GM21367 (cell line): Measurements from ENCODE around the gene PLEKHH3.

Experiments used
- ATAC-seq: cut with Tn5 transposase; IDR thresholded peaks from one replicate; pipeline ENCODE4 v1.9.1; 2021; ENCODE audit not compliant: unreplicated experiment

PLEKHH3 gene

DNA sequence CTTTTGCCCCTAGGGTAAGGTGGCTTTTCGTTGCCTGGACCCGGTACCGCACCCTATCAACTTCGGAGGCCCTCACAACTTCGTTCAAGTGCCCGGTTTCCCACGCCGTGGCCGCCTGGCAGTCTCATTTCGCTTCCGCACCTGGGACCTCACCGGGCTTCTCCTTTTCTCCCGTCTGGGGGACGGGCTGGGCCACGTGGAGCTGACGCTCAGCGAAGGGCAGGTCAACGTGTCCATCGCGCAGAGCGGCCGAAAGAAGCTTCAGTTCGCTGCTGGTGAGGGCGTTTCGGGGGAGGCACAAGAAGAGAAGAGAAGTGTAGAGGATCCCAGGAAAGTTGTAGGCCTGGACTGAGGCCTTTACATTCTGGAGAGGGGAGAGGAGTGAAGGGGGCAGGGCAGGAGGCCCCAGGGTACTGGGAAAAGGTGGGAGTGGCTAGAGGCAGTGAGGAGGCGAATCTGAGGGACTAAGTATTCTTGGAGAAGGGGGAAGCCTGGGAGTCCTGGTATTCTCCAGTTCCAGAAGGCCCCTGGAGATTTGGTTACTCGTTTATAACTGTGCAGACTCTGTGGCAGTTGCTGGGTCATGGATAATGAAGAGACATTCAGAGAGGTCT is 11.0 kb upstream of the PLEKHH3 start:
- no peak for ATAC-seq

DNA sequence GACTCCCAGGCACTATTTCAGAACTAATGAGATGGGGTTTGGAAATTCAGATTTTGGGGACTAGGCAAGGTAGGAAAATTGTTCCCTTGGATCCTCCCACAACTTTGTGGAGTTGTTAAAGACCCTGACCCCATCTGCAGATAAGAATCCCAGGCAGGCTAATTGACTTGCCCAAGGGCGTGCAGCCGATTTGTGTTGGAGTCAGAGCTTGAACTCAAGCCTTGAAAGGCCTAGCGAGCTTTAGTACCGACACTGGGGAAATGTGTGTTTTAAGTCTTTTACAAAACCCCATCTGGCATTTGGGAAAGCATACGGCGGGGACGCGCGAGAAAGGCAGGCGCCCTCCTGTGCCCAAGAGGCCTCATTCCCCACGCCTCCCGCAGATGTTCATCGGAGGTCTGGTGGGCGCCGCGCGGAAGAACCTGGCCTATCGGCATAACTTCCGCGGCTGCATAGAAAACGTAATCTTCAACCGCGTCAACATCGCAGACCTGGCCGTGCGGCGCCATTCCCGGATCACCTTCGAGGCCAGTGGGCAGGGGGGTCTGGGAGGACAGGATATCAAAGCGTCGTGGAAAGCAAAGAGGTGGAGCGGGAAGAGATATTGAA is 9.8 kb upstream of the PLEKHH3 start:
- no peak for ATAC-seq

DNA sequence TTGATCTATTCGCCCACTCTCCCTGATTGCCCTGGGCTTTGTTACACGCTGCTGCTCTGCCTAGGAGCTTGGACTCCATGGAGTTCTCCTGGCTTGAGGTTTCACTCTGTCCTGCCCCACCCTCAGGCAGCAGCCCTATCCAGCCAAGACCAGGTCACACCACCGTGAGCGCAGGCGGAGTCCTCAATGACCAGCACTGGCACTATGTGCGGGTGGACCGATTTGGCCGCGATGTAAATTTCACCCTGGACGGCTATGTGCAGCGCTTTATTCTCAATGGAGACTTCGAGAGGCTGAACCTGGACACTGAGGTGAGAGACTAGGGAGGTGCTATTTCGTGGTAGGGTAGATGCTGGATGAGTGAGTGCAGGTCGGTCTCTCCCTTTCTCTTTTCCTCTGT is 9.0 kb upstream of the PLEKHH3 start:
- no peak for ATAC-seq

DNA sequence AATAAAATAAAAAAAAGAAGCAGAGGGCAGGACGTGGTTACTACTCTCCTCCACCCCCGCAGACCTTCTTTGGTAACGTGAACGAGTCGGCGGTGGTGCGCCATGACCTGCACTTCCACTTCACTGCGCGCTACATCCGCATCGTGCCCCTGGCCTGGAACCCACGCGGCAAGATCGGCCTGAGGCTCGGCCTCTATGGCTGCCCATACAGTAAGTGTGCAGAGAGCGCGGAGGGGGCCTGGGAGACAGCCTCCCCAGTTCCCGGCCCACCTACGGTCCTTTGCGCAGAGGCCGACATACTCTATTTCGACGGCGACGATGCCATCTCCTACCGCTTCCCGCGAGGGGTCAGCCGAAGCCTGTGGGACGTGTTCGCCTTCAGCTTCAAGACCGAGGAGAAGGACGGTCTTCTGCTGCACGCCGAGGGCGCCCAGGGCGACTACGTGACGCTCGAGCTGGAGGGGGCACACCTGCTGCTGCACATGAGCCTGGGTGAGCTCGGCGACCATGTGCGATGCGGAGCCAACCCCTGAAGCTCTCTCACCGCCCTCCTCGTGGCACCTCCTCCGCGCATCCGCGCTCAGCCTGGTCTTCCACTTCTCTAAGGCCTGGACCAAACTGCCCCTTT is 8.2 kb upstream of the PLEKHH3 start:
- no peak for ATAC-seq

DNA sequence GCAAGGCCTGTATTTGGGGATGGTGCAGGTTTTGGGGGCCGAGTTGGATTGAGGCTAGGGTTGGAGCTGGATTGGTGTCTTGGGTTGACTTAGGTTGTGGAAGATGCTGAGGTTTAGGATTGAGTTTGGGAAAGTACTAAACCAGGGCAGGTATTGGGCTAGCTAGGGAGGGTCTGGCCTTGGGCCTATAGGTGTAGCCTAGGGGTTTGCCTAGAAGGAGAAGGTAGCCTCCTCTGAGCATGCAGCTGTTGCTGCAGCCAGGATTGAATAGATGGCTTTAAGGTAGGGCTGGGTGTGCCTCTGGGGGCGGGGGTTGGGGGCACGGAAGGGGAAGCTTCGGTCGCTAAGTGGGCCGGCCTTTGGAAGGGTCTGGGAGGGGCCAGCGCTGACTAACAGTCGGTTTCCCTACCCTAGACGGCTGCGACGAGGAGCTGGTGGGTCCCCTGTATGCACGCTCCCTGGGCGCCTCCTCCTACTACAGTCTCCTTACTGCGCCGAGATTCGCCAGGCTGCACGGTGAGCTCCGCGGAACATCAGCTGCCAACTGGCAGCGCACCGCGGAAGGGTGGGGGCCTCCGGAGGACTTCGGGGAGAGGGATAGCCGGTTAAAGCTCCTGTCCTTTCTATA is 6.7 kb upstream of the PLEKHH3 start:
- ATAC-seq, result no peak

DNA sequence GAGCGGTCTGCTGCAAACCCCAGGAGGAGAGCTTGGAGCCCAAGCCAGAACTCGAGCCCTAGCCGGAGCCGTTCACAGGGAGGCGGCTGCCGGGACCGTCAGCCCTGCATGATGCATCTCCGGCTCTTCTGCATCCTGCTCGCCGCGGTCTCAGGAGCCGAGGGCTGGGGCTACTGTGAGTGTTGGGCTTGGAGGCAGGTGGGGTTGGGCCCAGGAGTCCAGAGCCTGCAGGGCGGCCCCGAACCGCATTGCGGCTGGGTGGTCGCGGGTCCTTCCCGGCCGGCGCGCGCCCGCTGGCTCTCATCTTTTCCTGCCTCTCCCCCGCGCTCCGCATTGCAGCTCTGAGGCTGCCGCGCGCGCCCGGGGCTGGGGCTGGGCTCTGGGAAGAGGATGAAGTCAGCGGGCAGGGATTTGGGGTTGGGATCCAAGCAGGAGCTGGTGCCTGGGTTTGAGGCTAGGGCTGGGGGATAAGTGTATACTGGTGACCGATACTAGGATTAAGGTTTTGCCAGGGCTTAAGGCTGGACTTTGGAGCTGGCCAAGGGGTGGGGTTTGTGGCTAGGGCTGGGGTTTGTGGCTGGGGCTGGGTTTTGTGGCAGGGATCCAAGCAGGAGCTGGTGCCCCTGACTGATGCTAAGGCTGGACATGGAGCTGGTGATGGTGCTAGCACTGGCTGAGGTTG is 6.1 kb upstream of the PLEKHH3 start:
- no peak for ATAC-seq

DNA sequence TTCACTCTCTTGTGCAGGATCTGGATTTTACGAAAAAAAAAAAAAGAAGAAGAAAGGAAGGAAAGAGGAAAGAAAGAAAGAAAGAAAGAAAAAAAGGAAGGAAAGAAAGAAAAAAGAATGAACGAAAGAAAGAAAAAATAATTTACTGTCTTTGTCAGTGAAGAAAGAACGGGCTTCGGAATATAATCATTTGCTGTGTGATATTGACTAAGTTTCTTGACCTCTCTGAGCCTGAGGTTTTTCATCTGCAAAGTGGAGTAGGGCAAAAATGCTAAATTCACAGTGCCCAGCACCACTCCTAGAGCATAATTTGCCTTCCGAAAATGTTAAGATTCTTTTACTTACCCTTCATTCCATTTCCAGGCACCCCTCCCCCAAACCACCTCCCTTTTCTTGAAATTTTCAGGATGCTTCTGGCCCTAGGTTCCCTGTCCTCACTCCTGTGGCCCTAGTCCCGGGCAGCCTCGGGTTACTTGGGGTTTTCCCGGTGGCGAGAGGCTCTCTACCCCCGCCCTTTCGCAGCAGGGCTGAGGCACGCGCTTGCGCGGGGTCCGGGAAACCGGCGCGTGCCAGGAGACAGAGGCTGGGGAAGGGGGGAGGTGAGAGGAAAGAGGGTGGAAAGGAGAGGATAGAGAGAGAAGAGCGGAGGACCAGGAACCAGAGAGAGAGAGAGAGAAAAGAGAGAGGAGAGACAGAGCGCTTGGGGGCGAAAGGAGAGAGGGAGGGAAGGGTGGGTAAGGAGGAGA is 5.4 kb upstream of the PLEKHH3 start, which contains the start of gene CNTNAP1:
CNTNAP1 (plus strand) TSS at position 556 of the 746 bp plus-strand sequence. CDS start 299 bp downstream, outside the sequence.
- ATAC-seq, result no peak

DNA sequence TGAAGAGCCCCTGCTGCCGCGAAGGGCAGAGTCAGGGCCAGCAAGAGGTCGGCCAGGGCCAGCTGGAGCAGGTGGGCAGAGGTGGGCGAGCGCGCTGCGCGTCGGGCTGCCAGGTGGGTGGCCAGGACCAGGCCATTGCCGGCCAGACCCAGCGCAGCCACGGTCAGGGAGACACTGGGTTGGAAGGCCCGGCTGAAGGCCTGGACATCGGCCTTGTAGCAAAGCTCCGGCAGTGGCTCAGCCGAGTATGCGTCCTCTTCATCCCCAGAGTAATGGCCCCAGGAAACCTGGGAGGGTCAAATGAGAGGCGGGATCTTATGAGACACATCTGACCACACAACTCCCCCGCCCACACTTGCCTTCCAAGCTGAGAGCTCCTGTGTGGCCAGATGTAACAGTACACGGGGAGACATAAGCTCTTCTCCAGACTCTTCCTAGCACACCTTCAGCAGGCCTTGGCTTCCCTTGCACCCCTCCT is 3.6 kb upstream of the PLEKHH3 start:
- ATAC-seq, result no peak

DNA sequence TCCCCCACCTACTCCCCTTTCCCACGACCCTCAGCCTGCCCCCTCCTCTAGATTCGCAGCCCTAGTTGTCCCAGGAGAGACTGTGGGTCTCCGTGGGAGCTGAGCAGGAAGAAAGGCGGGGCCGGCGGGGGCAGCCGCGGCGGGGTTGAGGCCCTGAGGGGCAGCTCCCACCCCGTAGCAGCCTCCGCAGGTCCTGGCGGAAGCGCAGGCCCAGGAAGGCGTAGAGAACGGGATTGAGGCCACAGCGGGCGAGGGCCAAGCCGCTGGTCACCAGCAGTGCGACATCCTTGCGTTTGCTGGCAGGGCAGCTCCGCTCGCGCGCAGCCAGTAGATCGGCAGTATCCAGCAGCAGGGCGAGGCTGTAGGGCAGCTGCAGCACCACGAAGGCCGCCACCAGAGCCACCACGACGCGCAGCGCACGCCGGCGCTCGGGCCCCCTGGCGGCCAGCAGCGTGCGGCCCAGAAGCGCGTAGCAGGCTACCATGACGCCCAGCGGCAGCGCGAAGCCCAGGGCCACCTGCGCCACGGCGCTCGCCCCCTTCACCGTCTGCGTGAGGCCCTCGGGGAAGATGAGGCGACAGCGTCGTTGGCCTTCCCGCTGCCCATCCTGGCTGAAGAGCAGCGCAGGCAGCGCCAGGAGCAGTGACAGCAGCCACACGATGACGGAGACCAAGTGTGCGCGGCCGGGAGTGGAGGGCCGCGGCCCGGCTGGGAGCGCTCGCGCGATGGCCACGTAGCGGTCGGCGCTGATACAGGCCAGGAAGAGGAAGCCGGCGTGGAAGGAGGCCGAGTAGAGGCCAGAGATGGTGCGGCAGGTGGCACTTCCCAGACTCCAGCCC is 2.9 kb upstream of the PLEKHH3 start:
- ATAC-seq, result no peak

DNA sequence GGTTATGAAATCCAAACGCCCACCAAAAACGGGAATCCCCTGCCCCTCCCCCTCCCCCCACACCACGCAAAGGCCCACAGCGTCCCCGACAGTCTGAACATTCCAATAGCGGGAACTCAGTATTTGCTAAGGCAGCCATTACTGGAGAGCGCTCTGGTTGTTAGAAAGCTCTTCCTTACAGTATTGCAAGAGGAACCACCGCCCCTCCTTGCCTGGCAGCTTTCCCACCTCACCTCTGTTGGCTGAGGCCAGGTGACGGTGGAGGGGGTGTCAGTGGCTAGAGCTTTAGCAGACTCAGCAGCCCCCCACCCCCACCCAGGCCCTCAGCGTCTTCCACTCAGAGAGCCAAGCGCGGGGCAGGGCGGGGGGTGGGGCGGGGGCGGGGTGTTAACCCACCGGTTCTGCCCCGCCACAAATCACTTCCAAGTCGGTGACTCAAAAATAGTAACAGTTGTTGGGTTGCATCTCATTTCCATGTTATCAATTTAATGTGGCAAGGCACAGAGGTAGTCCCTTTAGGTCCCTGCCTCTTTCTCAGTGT is 2.2 kb upstream of the PLEKHH3 start:
- ATAC-seq, result no peak

DNA sequence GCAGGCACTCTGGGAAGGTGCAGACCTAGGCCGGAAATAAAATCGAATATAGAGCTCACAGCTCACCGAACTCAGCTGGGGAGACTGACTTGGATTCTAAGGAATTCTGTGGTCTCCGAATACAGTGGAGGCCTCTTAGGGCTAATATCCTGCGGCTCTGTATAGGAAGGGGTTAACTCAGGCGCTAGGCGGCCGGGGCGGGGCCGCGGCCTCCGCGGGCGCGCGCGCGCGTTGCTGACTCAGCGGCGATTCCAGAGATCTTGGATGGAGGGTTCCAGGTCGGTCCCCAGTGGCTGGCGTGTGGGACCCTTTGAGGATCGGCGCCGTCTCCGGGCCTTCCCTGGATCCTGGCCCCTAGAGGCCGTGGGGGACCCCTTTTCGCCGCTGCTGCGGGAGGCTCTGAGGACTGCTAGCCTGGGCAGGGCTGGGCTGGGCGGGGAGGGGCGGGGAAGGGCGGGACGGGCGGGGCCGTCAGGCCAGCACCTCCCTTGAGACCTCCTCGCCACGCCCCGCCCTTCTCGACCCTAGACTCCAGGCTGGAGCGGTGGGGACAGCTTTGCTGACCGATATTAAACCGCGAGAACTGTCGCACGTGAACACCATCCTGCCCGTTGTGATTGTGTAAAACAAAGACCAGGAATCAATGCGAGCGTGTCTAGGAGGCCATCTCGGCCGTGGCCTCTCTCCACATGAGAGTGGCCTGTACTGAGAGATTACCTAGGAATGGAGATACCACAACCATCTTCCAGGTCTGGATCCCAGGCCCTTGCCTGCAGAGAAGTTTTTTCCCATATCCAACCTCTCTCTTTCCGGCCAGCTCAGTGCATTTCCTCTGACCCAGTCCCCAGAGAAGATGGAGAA is 1.4 kb upstream of the PLEKHH3 start:
- peak; percentile 28 for ATAC-seq

DNA sequence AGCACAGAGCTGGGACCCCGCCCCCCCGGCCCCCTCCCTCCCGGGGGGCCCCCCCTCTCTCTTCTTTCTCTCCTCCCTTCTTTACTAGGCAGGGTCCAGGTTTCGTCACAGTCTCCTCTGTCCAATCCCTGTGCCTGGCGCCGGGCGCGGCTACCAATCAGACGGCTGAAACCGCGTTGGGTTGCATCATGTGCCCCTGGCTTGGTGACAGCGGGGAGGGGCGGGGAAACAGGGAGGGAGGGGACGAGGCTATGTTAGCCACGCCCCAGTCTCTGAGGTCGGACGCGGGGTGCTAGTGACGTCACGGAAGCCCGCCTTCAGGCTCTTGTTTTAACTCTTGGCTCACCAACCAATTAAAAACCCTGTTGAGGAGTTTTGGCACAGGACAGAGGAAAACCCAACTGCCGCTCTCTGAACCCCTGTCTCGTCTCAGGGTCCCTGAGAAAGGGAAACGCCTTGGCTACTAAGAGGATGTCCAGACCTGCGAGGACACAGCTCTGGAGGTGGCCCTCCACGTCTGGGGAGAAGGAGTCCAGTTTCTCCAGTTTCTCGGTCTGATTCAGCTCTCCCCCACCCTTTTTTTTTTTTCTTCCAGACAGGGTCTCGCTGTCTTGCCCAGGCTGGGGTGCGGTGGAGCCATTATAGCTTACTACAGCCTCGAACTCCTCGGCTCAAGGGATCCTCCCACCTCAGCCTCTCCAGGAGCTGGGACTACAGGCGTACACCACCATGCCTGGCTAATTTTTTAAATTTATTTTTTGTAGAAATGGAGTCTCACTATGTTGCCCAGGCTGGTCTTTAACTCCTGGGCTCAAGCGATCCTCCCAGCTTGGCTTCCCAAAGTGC is 441 bp upstream of the PLEKHH3 start:
- ATAC-seq, result peak; percentile 45

DNA sequence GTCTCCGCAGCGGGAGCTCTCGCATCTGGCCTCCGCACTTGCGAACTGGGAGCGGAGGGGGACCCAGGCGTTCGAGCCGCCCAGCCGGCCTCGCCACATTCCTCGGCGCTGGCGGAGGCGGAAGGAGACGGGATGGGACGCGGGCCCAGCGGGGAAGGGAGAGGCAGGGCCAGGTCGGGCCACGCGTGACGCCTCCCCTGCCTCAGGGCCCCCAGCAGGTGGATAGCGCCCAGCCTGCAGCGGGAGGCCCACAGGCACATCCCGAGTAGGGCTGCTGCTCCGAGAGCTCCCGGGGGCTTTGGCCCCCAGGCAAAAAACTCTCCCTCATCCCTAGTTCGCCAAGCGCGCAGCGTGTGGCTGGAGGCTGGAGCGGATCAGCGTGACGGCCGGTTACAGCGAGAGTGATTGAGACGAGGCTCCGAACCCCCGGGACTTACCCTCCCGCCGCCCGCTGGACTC is 800 bp downstream of the PLEKHH3 start:
- ATAC-seq, result no peak

DNA sequence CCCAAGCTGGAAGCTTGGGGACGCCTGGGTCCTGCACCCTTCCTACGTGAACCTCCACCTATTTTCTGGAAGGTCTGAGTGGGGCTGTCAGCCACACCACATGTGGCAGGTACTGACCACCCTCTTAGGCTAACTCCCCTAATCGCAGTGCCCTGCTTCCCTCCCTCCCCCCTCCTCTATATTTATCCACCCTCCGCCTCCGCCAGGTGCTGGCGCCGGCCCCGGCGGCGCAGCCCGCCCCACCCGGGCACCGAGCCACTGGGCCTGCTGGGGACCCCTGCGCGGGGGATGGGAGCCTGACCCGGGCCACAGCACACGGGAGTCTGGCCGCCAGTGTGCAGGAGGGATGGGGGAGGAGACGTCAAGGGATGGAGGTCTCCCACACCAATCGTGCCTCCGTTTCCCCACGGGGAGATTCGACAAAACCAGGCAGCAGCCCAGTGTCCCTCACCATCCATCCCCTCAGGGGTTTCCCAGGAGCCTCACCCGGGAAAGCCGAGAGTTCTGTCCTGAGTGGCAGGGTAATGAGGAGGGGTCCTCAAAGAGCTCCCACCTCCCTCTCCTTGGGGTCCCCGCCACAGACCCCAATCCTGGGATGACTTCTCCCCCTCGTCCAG is 1.3 kb downstream of the PLEKHH3 start:
- ATAC-seq, result no peak

DNA sequence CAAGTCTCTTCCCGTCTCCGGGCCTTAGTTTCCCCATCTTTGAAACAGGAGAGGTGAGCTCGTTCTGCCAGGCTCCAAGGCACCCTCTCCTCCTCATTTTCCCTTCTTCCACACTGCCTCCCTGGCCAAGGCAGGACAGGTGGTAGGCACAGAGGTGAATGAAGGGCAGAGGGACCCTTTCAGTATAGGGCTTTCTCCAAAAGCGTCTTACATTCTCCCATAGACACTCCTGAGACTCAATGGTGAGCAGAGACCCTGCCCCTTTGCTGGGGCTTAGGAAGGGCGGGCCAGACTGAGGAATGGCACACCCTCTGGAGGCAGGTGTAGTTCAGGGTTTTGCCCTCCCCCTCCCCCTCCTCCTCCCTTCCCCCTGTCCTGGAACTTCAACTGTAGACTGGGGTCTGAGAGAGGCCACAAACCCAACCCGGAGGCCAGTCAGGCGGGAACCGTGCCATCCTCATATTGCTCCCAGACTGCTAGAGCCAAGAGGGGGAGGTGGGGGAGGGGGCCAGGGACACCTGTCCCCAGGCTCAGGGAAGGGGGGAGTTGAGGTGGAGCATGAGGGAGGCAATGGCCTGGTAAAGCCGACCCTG is 1.9 kb downstream of the PLEKHH3 start:
- ATAC-seq, result no peak

DNA sequence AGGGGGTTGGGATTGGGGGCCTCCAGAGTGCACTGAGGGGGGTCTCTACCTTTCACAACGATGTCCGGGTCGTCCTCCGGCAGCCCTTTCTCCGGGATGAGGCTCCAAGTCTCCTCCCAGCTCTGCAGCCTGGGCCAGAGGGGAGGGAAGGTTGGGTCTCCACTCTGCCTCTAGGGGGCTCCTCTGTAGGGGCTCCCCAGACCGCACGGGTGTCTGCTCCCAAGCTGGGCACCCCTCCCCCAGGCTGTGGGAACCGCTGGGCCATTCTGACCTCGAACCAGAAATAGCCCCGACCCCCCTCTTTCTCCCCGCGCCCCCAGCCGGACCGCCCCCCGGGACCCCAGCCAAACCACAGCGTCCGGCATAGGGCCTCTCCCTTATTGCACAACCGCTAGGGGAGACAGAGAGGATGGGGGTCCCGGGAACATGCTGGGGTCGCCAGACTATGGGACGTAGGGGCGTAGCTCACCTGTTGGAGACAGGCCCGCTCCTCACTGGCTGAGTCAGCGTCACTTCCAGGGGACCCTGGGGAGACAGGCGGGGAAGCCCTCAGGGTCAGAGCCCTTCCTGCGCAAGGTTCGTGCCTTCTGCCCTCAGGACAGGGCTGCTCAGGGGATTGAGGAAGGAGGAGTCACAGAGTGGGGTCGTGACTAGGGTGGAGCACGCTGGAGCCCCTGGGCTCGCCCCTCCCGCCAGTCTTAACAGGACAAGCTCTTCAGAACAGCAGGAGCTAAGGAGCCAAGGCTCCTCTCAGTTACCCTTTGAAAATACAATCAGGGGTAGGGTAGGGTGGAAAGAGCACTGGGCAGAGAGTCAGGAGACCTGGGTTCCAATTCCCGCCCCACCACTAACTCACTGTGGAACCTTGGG is 2.7 kb downstream of the PLEKHH3 start:
- ATAC-seq, result no peak
